CD4-positive, CD25-positive, alpha-beta regulatory T cell (primary cell): ENCODE results near the gene IFI30. TPM values are rescaled to one million over a fixed set of nuclear protein-coding genes. Genes with fewer than 3 reads are reported as not detected.

Experiments used
- ATAC-seq, 2 donors: fragments of 150-1000 bp; cut with Tn5 transposase; one replicate each; pipeline ENCODE4 v1.10.0; 2021; ENCODE audit warnings: low read depth in 2 of 2, moderate number of reproducible peaks in 2 of 2, moderate library complexity in 1 of 2
- DNase-seq, 3 donors: peaks; one replicate each; pipeline versions ENCODE4 v3.0.0 to v3.0.0-alpha.2; 2012 to 2022; ENCODE audit warnings: mixed read lengths in 1 of 3
- H3K27ac ChIP-seq: one replicate; pipeline ENCODE4 v1.7.0; 2013; ENCODE audit warnings: mild to moderate bottlenecking, low read length; ENCODE audit not compliant: insufficient read depth, poor library complexity, severe bottlenecking
- H3K27me3 ChIP-seq: one replicate; pipeline ENCODE4 v1.7.0; 2013; ENCODE audit warnings: low read length; ENCODE audit not compliant: control insufficient read depth, insufficient read depth
- H3K36me3 ChIP-seq: one replicate; pipeline ENCODE4 v1.7.0; 2013; ENCODE audit warnings: mild to moderate bottlenecking, low read length, moderate library complexity; ENCODE audit not compliant: control insufficient read depth, insufficient read depth
- H3K4me1 ChIP-seq: 2 replicates; pipeline ENCODE4 v1.7.0; 2013; ENCODE audit warnings: mild to moderate bottlenecking, low read length; ENCODE audit not compliant: insufficient read depth, control insufficient read depth, poor library complexity, severe bottlenecking
- H3K4me3 ChIP-seq: one replicate; pipeline ENCODE4 v1.7.0; 2013; ENCODE audit warnings: low read depth, mild to moderate bottlenecking, low read length, moderate library complexity
- H3K9me3 ChIP-seq, 2 experiments: 1 replicate in 1 of 2; 2 replicates in 1 of 2; pipeline ENCODE4 v1.7.0; 2013; ENCODE audit warnings: low read length in 2 of 2, mild to moderate bottlenecking in 1 of 2, moderate library complexity in 1 of 2; ENCODE audit not compliant: control insufficient read depth in 2 of 2
- H3K27ac Mint-ChIP-seq, 3 donors: one replicate each; pipeline ENCODE4 v1.8.0; 2020 to 2022; ENCODE audit warnings: mild to moderate bottlenecking in 3 of 3, mixed read lengths in 3 of 3, moderate library complexity in 2 of 3
- H3K27me3 Mint-ChIP-seq: one replicate; pipeline ENCODE4 v1.8.0; 2022; ENCODE audit warnings: mild to moderate bottlenecking, mixed read lengths
- H3K36me3 Mint-ChIP-seq: one replicate; pipeline ENCODE4 v1.8.0; 2020; ENCODE audit warnings: mixed read lengths
- H3K4me1 Mint-ChIP-seq, 4 donors: one replicate each; pipeline ENCODE4 v1.8.0; 2020 to 2022; ENCODE audit warnings: mixed read lengths in 4 of 4, mild to moderate bottlenecking in 1 of 4
- H3K4me3 Mint-ChIP-seq, 4 donors: one replicate each; pipeline ENCODE4 v1.8.0; 2020 to 2022; ENCODE audit warnings: mild to moderate bottlenecking in 4 of 4, mixed read lengths in 4 of 4, moderate library complexity in 3 of 4
- H3K9me3 Mint-ChIP-seq, 7 donors: one replicate each; pipeline ENCODE4 v1.8.0; 2020 to 2022; ENCODE audit warnings: mixed read lengths in 7 of 7, mild to moderate bottlenecking in 3 of 7, moderate library complexity in 2 of 7
- polyA plus RNA-seq, 4 donors: library from polyadenylated mRNA; unstranded; fragments of 300-500 nt; fragmentation: Illumina TruSeq; gene quantifications; one replicate each; pipeline ENCODE4 v1.2.3, GENCODE V29; 2021
- total RNA-seq: library from RNA; stranded (reverse); gene quantifications from one replicate; pipeline ENCODE4 v1.2.3, GENCODE V29; 2022

IFI30 gene
- total and polyA plus RNA-seq, 5 donors from 2014 or later = 2.3 to 17.8 (median 8.5) TPM

GRCh38 chr19:18202397-18202777 lies 28.8 kb downstream of the IFI30 start:
- H3K36me3 Mint-ChIP-seq = peaks cover 8% of the 10 kb centered on the region
- H3K4me3 Mint-ChIP-seq = peak overlapping the region; percentile 59 to 95 (median 82)
- DNase-seq (no peak), ATAC-seq (no peak)
- H3K27ac Mint-ChIP-seq = no peak overlapping the region
- Histone ChIP-seq H3K27ac (no peak overlapping the region), H3K4me3 (no peak overlapping the region), H3K27me3 (no peaks in the 10 kb centered on the region), H3K4me1 (peaks cover 24% of the 10 kb centered on the region), H3K36me3 (peaks cover 3% of the 10 kb centered on the region), H3K9me3 (no peaks in the 10 kb centered on the region)
- no peaks in the 10 kb centered on the region for H3K27me3 Mint-ChIP-seq
- no peaks in the 10 kb centered on the region for H3K9me3 Mint-ChIP-seq
- H3K4me1 Mint-ChIP-seq = peaks cover 4 to 35% (median 7%) of the 10 kb centered on the region in 4 donors

GRCh38 chr19:18202778-18203407 lies 29.3 kb downstream of the IFI30 start:
- Mint-ChIP-seq H3K4me3 (peak overlapping the region; percentile 94 to 97 (median 94)), H3K4me1 (peaks cover 4 to 35% (median 7%) of the 10 kb centered on the region in 4 donors), H3K27ac (peak overlapping the region in 2 of 3 donors; percentile 94 to 97), H3K27me3 (peaks cover 2% of the 10 kb centered on the region), H3K36me3 (peaks cover 8% of the 10 kb centered on the region), H3K9me3 (no peaks in the 10 kb centered on the region)
- Histone ChIP-seq H3K4me1 (peaks cover 24% of the 10 kb centered on the region), H3K9me3 (no peaks in the 10 kb centered on the region), H3K36me3 (no peaks in the 10 kb centered on the region), H3K27ac (peak overlapping the region; percentile 75), H3K27me3 (no peaks in the 10 kb centered on the region), H3K4me3 (peak overlapping the region; percentile 66)
- no peak for ATAC-seq
- peak in 1 of 3 donors; percentile 34 for DNase-seq

GRCh38 chr19:18203408-18203862 lies 29.8 kb downstream of the IFI30 start:
- peak overlapping the region; percentile 75 for H3K27ac ChIP-seq
- peak; percentile 9 to 10 for ATAC-seq

GRCh38 chr19:18203863-18204393 lies 30.3 kb downstream of the IFI30 start, which contains the start of gene RAB3A:
Gene RAB3A, minus strand, starts transcription at chr19:18204042. Its CDS starts 1,302 bp downstream, at chr19:18202740.
- Histone ChIP-seq H3K9me3 (no peaks in the 10 kb centered on the region), H3K27me3 (no peaks in the 10 kb centered on the region), H3K36me3 (no peaks in the 10 kb centered on the region), H3K4me3 (peak within 1 kb of the TSS; percentile 70), H3K27ac (peak within 1 kb of the TSS; percentile 78), H3K4me1 (peaks cover 24% of the 10 kb centered on the region)
- Mint-ChIP-seq H3K4me3 (peak within 1 kb of the TSS; percentile 94 to 97 (median 94)), H3K27me3 (peaks cover 6% of the 10 kb centered on the region), H3K36me3 (no peaks in the 10 kb centered on the region), H3K9me3 (no peaks in the 10 kb centered on the region), H3K27ac (peak within 1 kb of the TSS; percentile 67 to 97 (median 94)), H3K4me1 (peaks cover 4 to 35% (median 7%) of the 10 kb centered on the region in 4 donors)
- DNase-seq (peak; percentile 99 to 100 (median 100)), ATAC-seq (peak; percentile 89 to 93)

More at GRCh38 chr19:18203408-18203862, 29.8 kb downstream of the IFI30 start:
- H3K27me3 ChIP-seq = no peaks in the 10 kb centered on the region
- H3K4me1 Mint-ChIP-seq = peaks cover 4 to 35% (median 7%) of the 10 kb centered on the region in 4 donors
- peak overlapping the region in 2 of 3 donors; percentile 94 to 97 for H3K27ac Mint-ChIP-seq
- peak overlapping the region; percentile 66 for H3K4me3 ChIP-seq
- peak overlapping the region; percentile 94 to 97 (median 94) for H3K4me3 Mint-ChIP-seq
- no peaks in the 10 kb centered on the region for H3K36me3 ChIP-seq
- no peaks in the 10 kb centered on the region for H3K9me3 Mint-ChIP-seq
- H3K4me1 ChIP-seq = peaks cover 24% of the 10 kb centered on the region
- no peaks in the 10 kb centered on the region for H3K9me3 ChIP-seq
- peak in 1 of 3 donors; percentile 75 for DNase-seq
- peaks cover 3% of the 10 kb centered on the region for H3K36me3 Mint-ChIP-seq
- H3K27me3 Mint-ChIP-seq = peaks cover 6% of the 10 kb centered on the region

GRCh38 chr19:18204394-18205199 lies 31.0 kb downstream of the IFI30 start:
- no peak for DNase-seq
- no peak for ATAC-seq
- H3K4me3 ChIP-seq = peak overlapping the region; percentile 70
- H3K27me3 Mint-ChIP-seq = peaks cover 6% of the 10 kb centered on the region
- H3K27ac Mint-ChIP-seq = peak overlapping the region; percentile 67 to 97 (median 94)
- peaks cover 4 to 35% (median 7%) of the 10 kb centered on the region in 4 donors for H3K4me1 Mint-ChIP-seq
- no peaks in the 10 kb centered on the region for H3K36me3 Mint-ChIP-seq
- H3K27me3 ChIP-seq = no peaks in the 10 kb centered on the region
- no peaks in the 10 kb centered on the region for H3K9me3 ChIP-seq
- no peaks in the 10 kb centered on the region for H3K9me3 Mint-ChIP-seq
- peaks cover 24% of the 10 kb centered on the region for H3K4me1 ChIP-seq
- peak overlapping the region; percentile 94 to 97 (median 94) for H3K4me3 Mint-ChIP-seq
- no peaks in the 10 kb centered on the region for H3K36me3 ChIP-seq
- peak overlapping the region; percentile 78 for H3K27ac ChIP-seq

GRCh38 chr19:18205200-18205892 lies 31.7 kb downstream of the IFI30 start:
- H3K9me3 Mint-ChIP-seq = no peaks in the 10 kb centered on the region
- H3K36me3 Mint-ChIP-seq = no peaks in the 10 kb centered on the region
- H3K4me1 ChIP-seq = peaks cover 24% of the 10 kb centered on the region
- DNase-seq = peak; percentile 42 to 75 (median 48)
- H3K9me3 ChIP-seq = no peaks in the 10 kb centered on the region
- H3K4me1 Mint-ChIP-seq = peaks cover 4 to 35% (median 7%) of the 10 kb centered on the region in 4 donors
- no peak overlapping the region for H3K4me3 ChIP-seq
- H3K27me3 Mint-ChIP-seq = peaks cover 10% of the 10 kb centered on the region
- no peak for ATAC-seq
- peak overlapping the region; percentile 78 for H3K27ac ChIP-seq
- H3K36me3 ChIP-seq = no peaks in the 10 kb centered on the region
- H3K27me3 ChIP-seq = no peaks in the 10 kb centered on the region
- peak overlapping the region; percentile 94 to 97 (median 94) for H3K4me3 Mint-ChIP-seq
- H3K27ac Mint-ChIP-seq = peak overlapping the region; percentile 26 to 97 (median 94)

GRCh38 chr19:18206018-18206417 lies 32.4 kb downstream of the IFI30 start:
- Mint-ChIP-seq H3K36me3 (no peaks in the 10 kb centered on the region), H3K4me3 (peak overlapping the region in 2 of 4 donors; percentile 28 to 61), H3K27me3 (peaks cover 14% of the 10 kb centered on the region), H3K9me3 (no peaks in the 10 kb centered on the region), H3K27ac (no peak overlapping the region), H3K4me1 (peaks cover 4 to 35% (median 7%) of the 10 kb centered on the region in 4 donors)
- no peak for ATAC-seq
- Histone ChIP-seq H3K27me3 (no peaks in the 10 kb centered on the region), H3K9me3 (no peaks in the 10 kb centered on the region), H3K36me3 (no peaks in the 10 kb centered on the region), H3K27ac (no peak overlapping the region), H3K4me3 (no peak overlapping the region), H3K4me1 (peaks cover 24% of the 10 kb centered on the region)
- no peak for DNase-seq
